NOMO-1 treated with dmso at 0.1 percent for 144 hours (cell line): ENCODE measurements around the gene NECTIN3.

Source experiments
- DNase-seq: peaks from one replicate; lab custom pipeline; 2025; ENCODE audit not compliant: unreplicated experiment; lab: John Stamatoyannopoulos, UW

Gene NECTIN3

GRCh38 chr3:111071257-111072030 is at the start of gene NECTIN3:
TSS of gene NECTIN3 (plus strand) at chr3:111071816. CDS start at chr3:111072018, 202 bp downstream.
- DNase-seq = no peak

DNA sequence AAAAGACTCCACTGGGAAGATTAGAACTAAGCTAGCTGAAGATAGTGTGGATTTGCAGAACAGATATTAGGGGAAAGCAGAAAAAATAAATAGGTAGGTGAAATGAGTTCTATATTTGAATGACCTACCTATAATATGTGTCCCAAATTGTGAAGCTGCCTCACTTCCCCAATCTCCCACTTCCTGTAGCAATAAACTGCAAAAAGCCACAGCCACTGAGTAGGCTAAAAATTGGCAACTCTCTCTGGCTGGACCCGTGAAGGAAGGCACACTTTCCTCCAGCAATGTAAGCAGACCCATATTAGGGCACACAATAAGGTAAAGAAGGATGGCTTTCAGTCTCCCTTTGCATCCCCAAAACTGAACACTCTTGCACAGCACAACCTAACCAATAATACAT is 43.7 kb upstream of the NECTIN3 start:
- DNase-seq = no peak

DNA sequence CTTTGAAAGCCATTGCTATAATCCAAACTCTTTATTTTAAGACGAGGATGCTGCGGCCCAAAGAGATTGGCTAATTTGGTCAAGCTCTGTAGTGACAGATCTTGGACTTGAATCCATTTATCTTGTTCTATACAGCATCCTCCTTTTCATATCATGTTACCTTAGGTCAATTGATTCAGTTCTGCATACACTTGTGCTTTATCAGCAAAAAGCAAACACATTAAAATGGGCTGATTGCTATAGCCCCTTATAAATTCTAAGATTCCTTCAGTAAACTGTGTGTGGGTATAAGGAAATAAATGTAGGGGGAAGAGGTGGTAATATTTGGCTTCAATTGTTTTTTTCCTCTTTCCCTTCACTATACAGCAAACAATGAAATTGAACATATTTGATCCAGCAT is 40.1 kb upstream of the NECTIN3 start:
- DNase-seq = no peak

DNA sequence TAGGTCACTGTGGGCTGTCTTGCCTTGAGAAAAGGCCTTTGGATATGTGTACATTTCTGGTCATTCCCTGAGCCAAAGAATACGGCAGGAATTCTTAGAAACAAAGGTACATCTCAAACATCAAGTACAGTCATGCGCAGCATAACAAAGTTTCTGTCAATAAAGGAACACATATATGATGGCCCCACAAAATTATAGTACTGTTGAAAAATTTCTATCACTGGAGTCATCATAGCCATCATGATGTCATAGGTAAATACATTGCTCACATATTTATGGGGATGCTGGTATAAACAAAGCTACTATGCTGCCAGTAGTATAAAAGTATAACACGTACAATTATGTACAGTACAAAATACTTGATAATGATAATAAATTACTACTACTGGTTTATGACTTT is 38.9 kb upstream of the NECTIN3 start:
- DNase-seq = no peak

DNA sequence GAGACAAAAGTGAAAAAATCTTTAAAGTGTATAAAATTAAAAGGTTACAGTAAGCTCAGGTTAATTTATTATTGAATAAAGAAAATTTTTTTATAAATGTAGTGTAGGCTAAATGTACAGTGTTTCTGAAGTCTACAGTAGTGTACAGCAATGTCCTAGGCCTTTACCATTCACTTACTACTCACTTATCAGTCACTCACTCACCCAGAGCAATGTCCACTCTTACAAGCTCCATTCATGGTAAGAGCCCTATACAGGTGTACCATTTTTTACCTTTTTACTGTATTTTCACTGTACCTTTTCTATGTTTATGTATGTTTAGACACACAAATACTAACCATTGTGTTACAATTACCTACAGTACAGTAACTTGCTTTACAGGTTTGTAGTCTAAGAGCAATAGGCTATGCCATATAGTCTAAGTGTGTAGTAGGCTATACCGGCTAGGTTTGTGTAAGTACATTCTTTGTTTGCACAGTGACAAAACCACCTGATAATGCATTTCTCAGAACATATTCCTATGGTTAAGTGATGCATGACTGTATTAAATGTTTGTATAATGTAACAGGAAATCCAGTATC is 38.1 kb upstream of the NECTIN3 start:
- DNase-seq = no peak

DNA sequence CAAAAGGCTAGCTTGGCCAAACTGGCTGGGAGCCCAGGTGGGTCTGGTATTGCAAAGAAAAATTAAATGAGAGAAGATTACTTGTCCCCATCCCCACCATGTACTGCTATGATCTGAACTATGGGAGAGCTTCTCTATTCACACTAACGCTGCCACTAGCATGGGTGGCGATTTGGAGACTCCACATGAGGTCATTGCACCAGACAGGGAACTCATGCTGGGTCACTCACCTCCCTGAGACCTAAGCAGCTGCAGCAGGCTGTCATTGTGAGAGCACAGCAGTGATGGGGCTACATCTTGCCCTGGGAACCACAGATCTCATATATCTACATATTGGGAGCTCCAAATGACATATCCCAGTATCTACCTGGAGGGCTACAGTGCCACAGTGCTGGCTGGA is 36.3 kb upstream of the NECTIN3 start:
- no peak for DNase-seq

DNA sequence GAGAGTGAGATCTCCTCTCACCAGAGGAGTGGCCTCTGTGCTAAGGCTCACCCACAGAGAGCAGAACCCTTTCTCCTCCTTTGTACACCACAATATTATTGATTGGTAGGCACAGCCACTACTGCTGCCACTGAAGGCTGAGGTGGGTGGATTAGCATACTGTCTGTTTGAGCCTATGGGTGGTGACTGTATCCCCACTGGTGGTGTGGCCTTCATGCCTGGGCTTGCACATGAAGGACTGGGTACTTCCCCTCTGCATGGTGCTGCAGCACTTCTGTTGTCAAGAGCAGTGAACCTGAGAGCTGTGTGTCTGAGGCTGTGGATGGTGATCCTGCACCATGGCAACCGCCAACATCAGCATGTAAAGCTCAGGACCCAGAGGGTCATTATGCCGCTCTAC is 35.7 kb upstream of the NECTIN3 start:
- DNase-seq = no peak

DNA sequence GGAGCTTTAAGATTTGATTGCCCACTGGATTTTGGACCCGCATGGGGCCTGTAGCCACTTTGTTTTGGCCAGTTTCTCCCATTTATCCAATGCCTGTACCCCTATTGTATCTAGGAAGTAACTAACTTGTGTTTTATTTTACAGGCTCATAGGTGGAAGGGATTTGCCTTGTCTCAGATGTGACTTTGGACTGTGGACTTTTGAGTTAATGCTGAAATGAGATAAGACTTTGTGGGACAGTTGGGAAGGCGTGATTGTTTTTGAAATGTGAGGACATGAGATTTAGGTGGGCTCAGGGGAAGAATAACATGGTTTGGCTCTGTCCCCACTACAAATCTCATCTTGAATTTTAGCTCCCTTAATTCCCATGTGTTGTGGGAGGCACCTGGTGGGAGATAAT is 30.7 kb upstream of the NECTIN3 start:
- no peak for DNase-seq

DNA sequence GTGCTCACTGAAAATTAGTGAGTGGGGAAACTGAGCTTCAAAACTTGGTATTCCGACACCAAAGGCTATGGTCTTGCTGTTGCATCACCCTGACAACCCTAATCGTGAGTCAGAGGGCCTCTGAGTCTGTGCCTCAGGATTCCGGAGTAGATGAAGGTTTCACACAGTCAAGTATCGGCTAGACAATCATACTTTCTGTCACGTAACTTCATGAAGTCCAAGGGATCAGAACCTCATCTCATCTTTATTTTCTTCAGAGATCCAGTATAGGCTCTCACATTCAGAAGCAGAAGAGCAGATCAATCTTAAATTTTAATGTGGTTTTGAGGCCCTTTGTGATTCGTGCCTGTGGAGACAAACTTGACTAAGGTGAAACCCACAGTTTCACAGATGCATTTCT is 26.1 kb upstream of the NECTIN3 start:
- DNase-seq = no peak

DNA sequence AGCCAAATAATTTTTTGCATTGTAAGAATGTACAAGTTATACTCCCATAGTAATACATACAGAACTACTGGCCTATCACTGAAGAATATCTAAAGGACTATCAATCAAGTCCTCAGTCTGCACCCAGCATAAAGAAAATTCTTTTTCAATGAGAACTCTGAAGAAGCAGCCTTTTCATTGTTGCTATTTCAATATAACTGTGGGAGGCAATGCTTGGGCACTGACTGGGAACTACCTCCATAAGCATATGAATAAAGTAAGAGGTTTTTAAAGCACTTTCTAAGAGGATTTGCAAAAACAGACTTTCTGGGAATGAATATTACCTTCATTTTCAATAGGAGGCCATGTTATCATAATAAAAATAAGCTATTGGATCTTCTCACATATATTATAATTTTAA is 24.6 kb upstream of the NECTIN3 start:
- no peak for DNase-seq

DNA sequence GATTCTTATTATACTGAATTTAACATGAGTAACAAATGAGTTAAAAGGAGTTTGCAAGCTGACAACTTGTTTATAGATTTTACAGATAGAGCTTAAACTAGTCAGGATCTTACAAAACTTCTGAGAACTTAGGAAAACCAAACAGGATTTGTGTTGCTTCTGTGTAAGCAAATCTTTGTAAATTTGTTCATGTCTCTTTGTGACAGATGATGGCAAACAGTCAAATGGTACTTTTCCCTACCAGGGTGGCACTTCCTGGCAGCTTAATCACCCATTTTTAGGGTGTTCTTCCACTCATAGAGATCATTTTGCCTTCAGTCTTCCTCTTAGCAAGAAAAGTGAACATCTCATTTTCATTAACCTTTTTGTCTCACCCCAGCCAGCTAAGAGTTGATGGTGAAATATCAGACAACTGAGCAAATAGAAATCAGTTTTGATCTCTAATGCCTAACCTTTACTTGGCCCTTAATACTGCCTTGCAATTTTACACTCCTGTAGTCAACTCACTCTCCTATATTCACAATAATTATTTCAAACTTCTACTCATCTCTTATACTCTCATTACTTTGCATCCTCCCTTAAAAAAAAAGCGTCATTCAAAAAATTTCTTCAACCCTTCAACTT is 23.7 kb upstream of the NECTIN3 start:
- DNase-seq = no peak

- DNase-seq = no peak
Measured at GRCh38 chr3:111051354-111051753, 20.3 kb upstream of the NECTIN3 start.

DNA sequence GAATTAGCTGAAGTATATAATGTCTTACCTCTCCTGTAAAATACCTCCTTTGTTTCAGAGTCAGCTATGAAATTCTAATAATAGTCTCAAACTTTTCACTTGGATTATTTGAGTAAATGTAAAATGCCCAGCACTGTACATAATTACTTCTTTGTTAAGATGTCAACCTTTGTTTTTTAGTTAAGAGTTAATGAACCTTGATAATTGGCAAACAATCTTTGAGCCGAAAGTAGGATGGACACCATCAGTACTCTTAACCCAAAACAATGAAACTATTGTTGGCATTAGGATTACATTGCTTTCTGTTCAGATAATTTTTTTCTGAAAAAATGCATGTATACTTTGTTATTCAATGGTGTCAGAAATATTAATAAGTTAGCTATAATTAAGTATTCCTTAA is 3.0 kb upstream of the NECTIN3 start:
- DNase-seq = no peak

GRCh38 chr3:111069974-111070771 is 1.4 kb upstream of the NECTIN3 start:
- DNase-seq = no peak

GRCh38 chr3:111070772-111071256 is 802 bp upstream of the NECTIN3 start:
- DNase-seq = no peak

- DNase-seq = no peak
Measured at GRCh38 chr3:111072031-111072921, 660 bp downstream of the NECTIN3 start.

DNA sequence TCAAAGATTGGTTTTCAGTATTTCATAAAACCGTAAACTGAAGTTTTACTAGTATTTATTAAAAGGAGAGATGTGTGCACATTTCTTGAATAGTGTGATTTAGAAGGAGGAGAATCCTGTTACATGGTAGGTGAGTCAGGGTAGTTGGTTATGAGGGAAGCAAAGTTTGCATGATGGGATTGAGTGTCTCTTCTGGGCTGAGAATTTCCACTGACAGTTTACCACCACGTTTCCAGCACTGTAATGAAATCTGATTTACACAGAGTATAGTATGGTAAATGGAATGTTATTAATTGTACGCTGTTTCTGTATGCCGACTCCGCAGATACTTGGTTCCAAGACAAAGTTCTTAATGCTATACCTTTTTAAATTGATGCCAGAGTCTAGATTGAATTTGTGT is 1.6 kb downstream of the NECTIN3 start:
- DNase-seq = no peak

DNA sequence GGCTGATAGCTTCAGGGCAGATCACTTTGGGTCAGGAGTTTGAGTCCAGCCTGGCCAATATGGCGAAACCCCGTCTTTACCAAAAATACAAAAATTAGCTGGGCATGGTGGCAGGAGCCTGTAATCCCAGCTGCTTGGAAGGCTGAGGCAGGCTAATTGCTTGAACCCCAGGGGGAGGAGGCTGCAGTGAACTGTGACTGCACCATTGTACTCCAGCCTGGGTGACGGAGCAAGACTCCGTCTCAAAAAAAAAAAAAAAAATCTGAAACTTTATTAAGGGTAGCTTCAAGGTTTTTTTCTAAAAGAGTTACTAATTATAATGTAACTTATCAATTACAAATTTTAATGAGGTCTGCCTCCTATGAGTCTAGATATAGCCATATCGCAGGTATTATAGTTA is 5.1 kb downstream of the NECTIN3 start:
- DNase-seq = no peak

GRCh38 chr3:111077369-111077768 is 5.8 kb downstream of the NECTIN3 start:
- DNase-seq = no peak

GRCh38 chr3:111080413-111080812 is 8.8 kb downstream of the NECTIN3 start:
- no peak for DNase-seq
